ENCODE data around the gene CCDC170.

Gene CCDC170

DNA sequence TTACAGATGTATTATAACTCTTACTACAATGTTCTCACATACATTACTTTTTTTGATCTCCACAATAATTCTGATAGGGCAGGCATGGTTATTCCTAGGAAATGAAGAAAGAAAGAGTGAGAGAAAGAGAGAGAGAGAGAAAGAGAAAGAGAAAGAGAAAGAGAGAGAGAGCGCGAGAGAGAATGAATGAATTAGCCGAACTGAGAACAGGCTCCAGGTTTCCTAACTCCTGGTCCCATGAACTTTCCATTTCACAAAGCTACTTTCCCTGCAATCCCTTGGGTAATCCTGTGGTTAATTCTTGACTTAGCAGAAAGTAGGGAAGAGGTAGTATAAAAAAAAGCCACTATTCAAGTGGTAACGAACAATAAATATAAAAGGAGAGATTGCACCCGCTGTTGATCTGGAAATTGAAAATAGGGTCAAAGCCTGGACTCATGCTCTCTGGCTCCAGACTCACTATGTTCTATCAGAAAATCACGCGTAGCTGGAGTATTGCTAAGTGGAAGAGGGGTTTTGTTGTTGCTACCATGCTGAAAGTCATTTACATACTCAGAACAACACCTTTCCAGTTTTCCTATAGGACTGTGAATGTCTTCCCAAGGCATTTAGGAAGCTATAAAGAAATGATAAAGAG lies 131.2 kb downstream of the CCDC170 start:
- DNase-seq = no peak

DNA sequence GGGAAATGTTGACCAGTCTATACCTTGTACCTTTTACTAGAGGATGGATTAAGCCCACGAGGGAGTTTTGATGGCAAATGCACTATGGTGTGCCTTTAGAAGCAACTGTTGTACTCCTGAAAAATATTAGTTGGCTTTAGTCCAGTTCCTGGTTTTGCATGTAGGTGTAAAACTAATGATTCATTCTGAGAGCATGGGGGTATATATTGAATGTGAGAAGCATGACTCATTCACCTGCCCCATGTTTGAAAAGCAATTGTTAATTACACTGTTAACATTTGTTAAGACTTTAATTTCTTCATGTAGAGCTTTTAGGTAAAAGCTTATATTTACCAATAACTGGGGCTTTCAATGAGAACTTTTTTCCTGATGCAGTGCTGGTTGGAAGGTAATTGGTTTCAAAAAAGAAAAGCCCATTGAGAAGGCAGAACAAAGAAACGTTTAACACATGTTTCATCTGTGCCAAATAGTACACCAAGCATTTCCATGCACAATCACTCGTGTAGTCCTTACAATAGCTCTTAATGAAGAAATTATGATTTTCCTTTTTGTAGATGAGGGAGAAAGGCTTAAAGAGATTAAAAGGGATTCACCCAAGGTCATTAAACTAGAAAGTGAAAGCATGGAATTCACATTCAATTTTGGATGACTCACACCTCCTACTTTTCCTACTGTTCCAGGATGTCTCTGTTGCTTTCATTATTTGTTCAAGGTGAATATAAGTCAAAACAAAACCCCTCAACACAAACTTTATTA lies 134.1 kb downstream of the CCDC170 start:
- no peak for DNase-seq

DNA sequence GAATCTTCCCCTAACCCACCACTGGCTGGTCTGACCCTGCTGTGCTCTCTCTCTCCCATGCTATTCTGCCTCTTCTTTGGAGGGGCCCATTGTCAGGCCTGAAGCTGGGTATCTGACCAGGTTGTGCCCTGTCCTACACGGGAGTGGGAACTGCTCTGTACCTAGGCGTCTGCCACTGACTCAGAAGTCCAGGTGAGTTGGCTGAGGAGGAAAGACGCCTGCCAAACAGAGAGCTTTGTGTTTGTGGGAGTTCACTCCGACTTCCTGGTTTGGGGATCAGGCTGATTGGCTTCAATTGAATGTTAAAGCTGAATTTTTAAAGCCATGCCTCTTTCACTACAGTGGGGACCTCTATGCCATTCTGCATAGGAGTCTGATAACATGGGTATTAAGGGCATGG lies 136.0 kb downstream of the CCDC170 start:
- no peak for DNase-seq

- no peak for DNase-seq
Measured at GRCh38 chr6:151630387-151630786, 136.6 kb downstream of the CCDC170 start.

- no peak for DNase-seq
Measured at GRCh38 chr6:151630991-151631655, 137.3 kb downstream of the CCDC170 start.

DNA sequence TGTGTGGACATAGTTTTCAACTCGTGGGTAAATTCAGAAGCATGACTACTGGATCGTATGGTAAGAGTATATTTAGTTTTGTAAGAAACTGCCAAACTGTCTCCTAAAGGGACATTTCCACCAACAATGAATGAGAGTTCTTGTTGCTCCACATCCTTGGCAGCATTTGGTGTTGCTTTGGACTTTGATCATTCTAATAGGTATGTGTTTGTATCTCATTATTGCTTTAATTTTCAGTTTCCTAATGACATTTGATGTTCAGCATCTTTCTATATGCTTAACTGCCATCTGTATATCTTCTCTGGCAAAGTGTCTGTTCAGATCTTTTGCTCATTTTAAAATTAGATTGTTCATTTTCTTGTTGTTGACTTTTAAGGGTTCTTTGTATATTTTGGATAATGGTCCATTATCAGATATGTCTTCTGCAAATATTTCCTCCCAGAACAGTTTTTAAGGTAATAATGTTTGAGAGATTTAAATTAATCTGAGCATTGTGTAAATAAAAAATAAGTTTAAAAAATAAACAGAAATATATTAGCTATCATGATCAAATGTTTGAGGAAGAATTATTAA lies 138.7 kb downstream of the CCDC170 start:
- DNase-seq = no peak

GRCh38 chr6:151633526-151634335 lies 139.9 kb downstream of the CCDC170 start:
- no peak for DNase-seq

GRCh38 chr6:151634336-151634720 lies 140.5 kb downstream of the CCDC170 start:
- DNase-seq = no peak

DNA sequence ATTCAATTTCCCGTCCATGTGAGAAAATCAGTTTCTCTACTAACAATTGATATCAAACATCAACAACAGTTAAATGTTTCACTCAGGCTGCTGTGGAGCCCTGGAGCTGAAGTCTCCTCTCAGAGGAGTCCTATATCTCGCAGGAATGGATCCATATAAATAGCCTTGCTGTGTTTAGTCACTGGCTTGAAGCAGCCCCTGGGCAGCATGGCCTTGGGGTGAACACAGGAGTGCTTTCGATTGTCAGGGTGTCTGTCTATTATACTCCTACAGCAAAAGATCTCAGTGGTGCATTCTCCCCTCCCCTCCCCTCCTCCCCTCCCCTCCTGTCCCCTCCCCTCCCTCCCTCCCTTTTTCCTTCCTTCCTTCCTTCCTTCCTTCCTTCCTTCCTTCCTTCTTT lies 141.9 kb downstream of the CCDC170 start:
- no peak for DNase-seq

DNA sequence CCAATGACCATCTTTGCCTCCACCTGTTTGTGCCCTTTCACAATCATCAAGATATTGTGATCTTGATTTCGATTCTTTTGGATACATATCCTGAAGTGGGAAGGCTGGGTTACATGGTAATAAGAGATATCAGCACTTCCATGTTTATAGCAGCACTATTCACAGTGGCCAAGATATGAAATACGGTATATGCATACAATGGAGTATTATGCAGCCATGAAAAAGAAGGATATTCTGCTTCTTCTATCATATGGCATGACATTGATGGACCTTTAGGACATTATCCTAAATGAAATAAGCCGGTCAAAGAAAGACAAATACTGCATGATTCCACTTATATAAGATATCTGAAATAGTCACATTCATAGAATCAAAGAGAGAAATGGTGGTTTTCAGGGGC lies 144.0 kb downstream of the CCDC170 start:
- no peak for DNase-seq

GRCh38 chr6:151639750-151640149 lies 145.9 kb downstream of the CCDC170 start:
- no peak for DNase-seq

- DNase-seq = no peak
Measured at GRCh38 chr6:151641028-151641427, 147.2 kb downstream of the CCDC170 start.

- DNase-seq = no peak
Measured at GRCh38 chr6:151647976-151648639, 154.3 kb downstream of the CCDC170 start.

- no peak for DNase-seq
Measured at GRCh38 chr6:151649835-151650234, 156.0 kb downstream of the CCDC170 start.

DNA sequence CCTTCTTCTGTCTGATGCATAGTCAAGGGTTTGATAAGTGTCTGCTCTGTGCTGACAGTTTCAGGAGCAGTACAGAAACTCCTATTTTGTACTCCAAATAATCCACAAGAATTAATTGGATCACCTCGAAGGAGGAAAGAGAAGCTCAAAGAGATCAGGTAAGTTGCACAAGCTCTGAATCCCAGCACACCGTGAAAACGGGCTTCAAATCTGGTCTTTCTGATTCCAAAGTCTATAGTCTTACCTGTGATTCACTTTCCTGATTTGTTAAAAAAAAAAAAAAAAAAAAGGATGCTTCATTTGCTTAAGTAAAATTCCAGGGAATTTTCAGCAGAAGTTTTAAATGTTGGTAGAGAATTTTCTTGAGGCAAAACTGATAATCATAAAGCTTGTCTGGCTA lies 157.8 kb downstream of the CCDC170 start:
- DNase-seq = no peak

GRCh38 chr6:151652325-151652724 lies 158.5 kb downstream of the CCDC170 start:
- DNase-seq = no peak

- no peak for DNase-seq
Measured at GRCh38 chr6:151655099-151655498, 161.3 kb downstream of the CCDC170 start.

GRCh38 chr6:151656392-151656791 lies 162.6 kb downstream of the CCDC170 start:
- no peak for DNase-seq

GRCh38 chr6:151658091-151658490 lies 164.3 kb downstream of the CCDC170 start:
- DNase-seq = no peak

DNA sequence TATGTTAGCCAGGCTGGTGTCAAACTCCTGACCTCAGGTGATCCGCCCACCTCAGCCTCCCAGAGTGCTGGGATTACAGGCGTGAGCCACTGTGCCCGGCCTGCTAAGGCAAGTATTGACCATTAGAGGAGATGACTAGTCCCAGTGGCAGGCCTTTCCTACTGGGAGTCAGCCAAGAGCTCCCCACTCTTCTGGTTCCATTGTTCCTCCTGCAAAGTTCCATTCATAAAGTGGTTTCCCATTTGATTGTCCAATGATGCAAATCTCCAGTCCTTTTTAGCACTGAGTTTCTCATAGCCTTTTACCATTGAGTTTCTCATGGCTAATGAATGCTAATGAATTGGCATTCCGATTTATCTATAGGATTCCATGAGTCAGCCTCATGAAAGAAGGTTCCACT lies 165.4 kb downstream of the CCDC170 start:
- no peak for DNase-seq

DNA sequence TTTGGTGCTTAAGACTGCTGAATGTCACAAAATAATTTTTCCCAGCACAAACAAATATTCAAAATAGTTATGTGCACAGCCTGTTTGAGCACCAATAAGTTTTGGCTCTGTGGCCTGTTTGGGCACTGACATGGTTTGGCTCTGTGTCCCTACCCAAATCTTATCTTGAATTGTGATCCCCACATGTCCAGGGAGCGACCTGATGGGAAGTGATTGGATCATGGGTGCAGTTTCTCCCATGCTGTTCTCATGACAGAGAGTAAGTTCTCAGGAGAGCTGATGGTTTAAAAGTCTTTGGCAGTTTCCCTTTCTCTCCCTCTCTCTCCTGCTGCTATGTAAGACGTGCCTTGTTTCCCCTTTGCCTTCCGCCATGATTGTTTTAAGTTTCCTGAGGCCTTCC lies 167.7 kb downstream of the CCDC170 start:
- no peak for DNase-seq

DNA sequence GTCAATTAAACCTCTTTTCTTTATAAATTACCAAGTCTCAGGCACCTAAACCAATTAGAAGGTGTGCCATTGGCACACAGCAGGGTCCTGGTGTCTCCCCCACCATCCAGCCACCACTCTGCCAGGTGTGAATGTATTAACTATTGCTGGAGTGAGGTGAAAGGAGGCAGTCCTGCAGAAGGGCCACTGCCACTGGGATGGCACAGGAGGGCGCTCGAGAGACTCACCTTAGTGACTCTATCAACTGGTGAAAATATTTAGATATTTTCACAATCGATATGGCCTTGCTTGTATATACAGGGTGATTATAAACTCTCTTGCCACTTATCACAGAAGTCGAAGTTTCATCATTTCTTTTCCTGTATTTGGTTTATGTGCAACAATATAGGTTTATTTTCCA lies 168.1 kb downstream of the CCDC170 start:
- DNase-seq = no peak
